ENCODE results near the gene ATG13.

GRCh38 chr11:46721286-46721685 lies 103.9 kb downstream of the ATG13 start:
- TF ChIP-seq CTCF (IDR thresholded peaks at IDR 0.05 in 4 of 5, conservative IDR thresholded peaks at IDR 0.05 in 1 of 5), result no peak
- no peak for TF ChIP-seq POLR2A (IDR thresholded peaks at IDR 0.05)

Data from gastrocnemius medialis (tissue), 4 donors.